Measurements from ENCODE around the gene VRK2.
A peak's percentile ranks its signal among the peaks of the same experiment; 100 is the strongest.
"Not testable (repeated sequence)": the region's sequence is repeated elsewhere in the genome, so short reads cannot be mapped to it uniquely, and the experiment has no call there.

VRK2 gene

GRCh38 chr2:58073008-58073407, 26.4 kb downstream of the VRK2 start:
- Histone ChIP-seq H3K4me3 (ENCODE audit: low read depth, low read length) (no peak overlapping the region), H3K27ac (ENCODE audit: low read depth, low read length) (no peak overlapping the region), H3K27me3 (ENCODE audit: insufficient read depth, low read length) (no peaks in the 10 kb centered on the region), H3K36me3 (ENCODE audit: insufficient read depth, low read length) (peaks cover 32% of the 10 kb centered on the region), H3K4me1 (ENCODE audit: control insufficient read depth, insufficient read depth, low read length, unreplicated experiment) (no peaks in the 10 kb centered on the region), H3K79me2 (ENCODE audit: control insufficient read depth, insufficient read depth, low read length, unreplicated experiment) (peaks cover 16% of the 10 kb centered on the region), H2AFZ (ENCODE audit: low read length, unreplicated experiment) (no peak overlapping the region)

- H2AFZ ChIP-seq (ENCODE audit: low read length, unreplicated experiment), result no peak overlapping the region
- H3K4me1 ChIP-seq (ENCODE audit: control insufficient read depth, insufficient read depth, low read length, unreplicated experiment), result no peaks in the 10 kb centered on the region
- no peak overlapping the region for H3K4me3 ChIP-seq (ENCODE audit: low read depth, low read length)
- peaks cover 22% of the 10 kb centered on the region for H3K79me2 ChIP-seq (ENCODE audit: control insufficient read depth, insufficient read depth, low read length, unreplicated experiment)
- H3K27me3 ChIP-seq (ENCODE audit: insufficient read depth, low read length), result no peaks in the 10 kb centered on the region
- H3K27ac ChIP-seq (ENCODE audit: low read depth, low read length), result no peak overlapping the region
- peaks cover 27% of the 10 kb centered on the region for H3K36me3 ChIP-seq (ENCODE audit: insufficient read depth, low read length)
Observed at GRCh38 chr2:58073751-58074150, 27.1 kb downstream of the VRK2 start.

- Histone ChIP-seq H3K4me1 (ENCODE audit: control insufficient read depth, insufficient read depth, low read length, unreplicated experiment) (no peaks in the 10 kb centered on the region), H3K27me3 (ENCODE audit: insufficient read depth, low read length) (no peaks in the 10 kb centered on the region), H3K79me2 (ENCODE audit: control insufficient read depth, insufficient read depth, low read length, unreplicated experiment) (peaks cover 19% of the 10 kb centered on the region), H2AFZ (ENCODE audit: low read length, unreplicated experiment) (no peak overlapping the region), H3K27ac (ENCODE audit: low read depth, low read length) (no peak overlapping the region), H3K4me3 (ENCODE audit: low read depth, low read length) (no peak overlapping the region), H3K36me3 (ENCODE audit: insufficient read depth, low read length) (0 out of 2 replicates have a peak, but pooled peaks cover 7% of the 10 kb centered on the region)
Observed at GRCh38 chr2:58081000-58081399, 34.4 kb downstream of the VRK2 start.

GRCh38 chr2:58089081-58089480, 42.5 kb downstream of the VRK2 start:
- no peaks in the 10 kb centered on the region for H3K4me1 ChIP-seq (ENCODE audit: control insufficient read depth, insufficient read depth, low read length, unreplicated experiment)
- H2AFZ ChIP-seq (ENCODE audit: low read length, unreplicated experiment), result no peak overlapping the region
- no peaks in the 10 kb centered on the region for H3K27me3 ChIP-seq (ENCODE audit: insufficient read depth, low read length)
- H3K79me2 ChIP-seq (ENCODE audit: control insufficient read depth, insufficient read depth, low read length, unreplicated experiment), result no peaks in the 10 kb centered on the region
- H3K27ac ChIP-seq (ENCODE audit: low read depth, low read length), result no peak overlapping the region
- H3K4me3 ChIP-seq (ENCODE audit: low read depth, low read length), result no peak overlapping the region
- peaks cover 31% of the 10 kb centered on the region for H3K36me3 ChIP-seq (ENCODE audit: insufficient read depth, low read length)

GRCh38 chr2:58092772-58093171, 46.2 kb downstream of the VRK2 start:
- H3K4me1 ChIP-seq (ENCODE audit: control insufficient read depth, insufficient read depth, low read length, unreplicated experiment); H2AFZ ChIP-seq (ENCODE audit: low read length, unreplicated experiment); H3K79me2 ChIP-seq (ENCODE audit: control insufficient read depth, insufficient read depth, low read length, unreplicated experiment); H3K4me3 ChIP-seq (ENCODE audit: low read depth, low read length); H3K27ac ChIP-seq (ENCODE audit: low read depth, low read length); H3K27me3 ChIP-seq (ENCODE audit: insufficient read depth, low read length): not testable (repeated sequence)
- peaks cover 30% of the 10 kb centered on the region for H3K36me3 ChIP-seq (ENCODE audit: insufficient read depth, low read length)

- Histone ChIP-seq H3K27ac (ENCODE audit: low read depth, low read length) (no peak overlapping the region), H3K27me3 (ENCODE audit: insufficient read depth, low read length) (no peaks in the 10 kb centered on the region), H3K36me3 (ENCODE audit: insufficient read depth, low read length) (peaks cover 9% of the 10 kb centered on the region), H2AFZ (ENCODE audit: low read length, unreplicated experiment) (no peak overlapping the region), H3K4me3 (ENCODE audit: low read depth, low read length) (no peak overlapping the region), H3K79me2 (ENCODE audit: control insufficient read depth, insufficient read depth, low read length, unreplicated experiment) (peaks cover 7% of the 10 kb centered on the region), H3K4me1 (ENCODE audit: control insufficient read depth, insufficient read depth, low read length, unreplicated experiment) (peaks cover 13% of the 10 kb centered on the region)
Observed at GRCh38 chr2:58097025-58097424, 50.4 kb downstream of the VRK2 start.

- peaks cover 7% of the 10 kb centered on the region for H3K79me2 ChIP-seq (ENCODE audit: control insufficient read depth, insufficient read depth, low read length, unreplicated experiment)
- H3K4me1 ChIP-seq (ENCODE audit: control insufficient read depth, insufficient read depth, low read length, unreplicated experiment), result peaks cover 13% of the 10 kb centered on the region
- H2AFZ ChIP-seq (ENCODE audit: low read length, unreplicated experiment), result no peak overlapping the region
- no peaks in the 10 kb centered on the region for H3K27me3 ChIP-seq (ENCODE audit: insufficient read depth, low read length)
- H3K36me3 ChIP-seq (ENCODE audit: insufficient read depth, low read length), result peaks cover 3% of the 10 kb centered on the region; the same call in 1 of the 2 replicates
- H3K27ac ChIP-seq (ENCODE audit: low read depth, low read length), result peak overlapping the region; percentile 38
- H3K4me3 ChIP-seq (ENCODE audit: low read depth, low read length), result no peak overlapping the region
Observed at GRCh38 chr2:58098254-58099095, 51.9 kb downstream of the VRK2 start.

GRCh38 chr2:58099096-58099769, 52.6 kb downstream of the VRK2 start:
- Histone ChIP-seq H3K4me1 (ENCODE audit: control insufficient read depth, insufficient read depth, low read length, unreplicated experiment) (peaks cover 13% of the 10 kb centered on the region), H3K4me3 (ENCODE audit: low read depth, low read length) (no peak overlapping the region), H3K27ac (ENCODE audit: low read depth, low read length) (peak overlapping the region; percentile 38), H3K27me3 (ENCODE audit: insufficient read depth, low read length) (no peaks in the 10 kb centered on the region), H3K79me2 (ENCODE audit: control insufficient read depth, insufficient read depth, low read length, unreplicated experiment) (peaks cover 7% of the 10 kb centered on the region), H2AFZ (ENCODE audit: low read length, unreplicated experiment) (no peak overlapping the region), H3K36me3 (ENCODE audit: insufficient read depth, low read length) (peaks cover 3% of the 10 kb centered on the region; the same call in 1 of the 2 replicates)

GRCh38 chr2:58101500-58101899, 54.9 kb downstream of the VRK2 start:
- no peak overlapping the region for H3K27ac ChIP-seq (ENCODE audit: low read depth, low read length)
- H3K4me1 ChIP-seq (ENCODE audit: control insufficient read depth, insufficient read depth, low read length, unreplicated experiment), result peaks cover 13% of the 10 kb centered on the region
- no peaks in the 10 kb centered on the region; the same call in 1 of the 2 replicates for H3K36me3 ChIP-seq (ENCODE audit: insufficient read depth, low read length)
- H2AFZ ChIP-seq (ENCODE audit: low read length, unreplicated experiment), result no peak overlapping the region
- no peak overlapping the region for H3K4me3 ChIP-seq (ENCODE audit: low read depth, low read length)
- H3K79me2 ChIP-seq (ENCODE audit: control insufficient read depth, insufficient read depth, low read length, unreplicated experiment), result peaks cover 7% of the 10 kb centered on the region
- no peaks in the 10 kb centered on the region for H3K27me3 ChIP-seq (ENCODE audit: insufficient read depth, low read length)

- no peaks in the 10 kb centered on the region; the same call in 1 of the 2 replicates for H3K36me3 ChIP-seq (ENCODE audit: insufficient read depth, low read length)
- peak overlapping the region; percentile 91 for H3K27ac ChIP-seq (ENCODE audit: low read depth, low read length)
- peak overlapping the region; percentile 35 for H2AFZ ChIP-seq (ENCODE audit: low read length, unreplicated experiment)
- peaks cover 3% of the 10 kb centered on the region for H3K79me2 ChIP-seq (ENCODE audit: control insufficient read depth, insufficient read depth, low read length, unreplicated experiment)
- no peaks in the 10 kb centered on the region for H3K27me3 ChIP-seq (ENCODE audit: insufficient read depth, low read length)
- peaks cover 27% of the 10 kb centered on the region for H3K4me1 ChIP-seq (ENCODE audit: control insufficient read depth, insufficient read depth, low read length, unreplicated experiment)
- H3K4me3 ChIP-seq (ENCODE audit: low read depth, low read length), result no peak overlapping the region
Observed at GRCh38 chr2:58106896-58107295, 60.3 kb downstream of the VRK2 start.
